IMR-90 (cell line): ENCODE results near the gene GZMM.

Experiments
- CEBPB ChIP-seq: IDR thresholded peaks from 2 replicates; pipeline ENCODE4 v1.6.1; 2012; ENCODE audit warnings: low read depth, low read length, improper control_type of control experiment
- CTCF ChIP-seq: conservative IDR thresholded peaks from 2 replicates; pipeline ENCODE4 v1.5.1; 2012; ENCODE audit warnings: mild to moderate bottlenecking, low read depth, low read length, improper control_type of control experiment
- MAFK ChIP-seq: IDR thresholded peaks from 2 replicates; pipeline ENCODE4 v1.6.1; 2012; ENCODE audit warnings: low read depth, low read length, improper control_type of control experiment
- MXI1 ChIP-seq: IDR thresholded peaks from 2 replicates; pipeline ENCODE4 v1.6.1; 2012; ENCODE audit warnings: low read depth, mild to moderate bottlenecking, low read length, moderate library complexity, borderline replicate concordance
- NFE2L2 ChIP-seq: fragments of 150-350 bp; IDR thresholded peaks from 2 replicates; pipeline ENCODE4 v1.6.1; 2016; ENCODE audit warnings: low read depth, mild to moderate bottlenecking, low read length
- POLR2A ChIP-seq: IDR thresholded peaks from 2 replicates; pipeline ENCODE4 v1.6.1; 2012; ENCODE audit warnings: mild to moderate bottlenecking, low read depth, low read length
- RAD21 ChIP-seq: IDR thresholded peaks from 2 replicates; pipeline ENCODE4 v1.6.1; 2012; ENCODE audit warnings: low read length, improper control_type of control experiment
- RCOR1 ChIP-seq: IDR thresholded peaks from 2 replicates; pipeline ENCODE4 v1.6.1; 2012; ENCODE audit warnings: mild to moderate bottlenecking, low read length, improper control_type of control experiment; ENCODE audit not compliant: insufficient replicate concordance
- RFX5 ChIP-seq: IDR thresholded peaks from 2 replicates; pipeline ENCODE4 v1.8.0; 2012; ENCODE audit warnings: low read depth, mild to moderate bottlenecking, low read length, moderate library complexity
- USF2 ChIP-seq: fragments of 150-350 bp; IDR thresholded peaks from 2 replicates; pipeline ENCODE4 v1.6.1; 2017; ENCODE audit warnings: mild to moderate bottlenecking, antibody characterized with exemption, low read length, low read depth

- no peak for TF ChIP-seq NFE2L2
- no peak for TF ChIP-seq RCOR1
- TF ChIP-seq POLR2A, result no peak
- TF ChIP-seq CTCF, result no peak
- TF ChIP-seq CEBPB, result no peak
- no peak for TF ChIP-seq RAD21
- TF ChIP-seq USF2, result no peak
- TF ChIP-seq MAFK, result no peak
- no peak for TF ChIP-seq MXI1
- no peak for TF ChIP-seq RFX5
Measured at GRCh38 chr19:596263-596655, 52.4 kb downstream of the GZMM start.
